Brain microvascular endothelial cell (primary cell): Measurements from ENCODE around the gene C16orf92.

Experiments used
- DNase-seq: peaks from one replicate; pipeline ENCODE4 v3.0.0-alpha.2; 2020
- H3K27ac ChIP-seq: fragments of 250-450 bp; sonication (Bioruptor Pico); 2 replicates; pipeline ENCODE4 v1.5.1; 2020; ENCODE audit warnings: mild to moderate bottlenecking, moderate library complexity
- H3K27me3 ChIP-seq: fragments of 250-450 bp; sonication (Bioruptor Pico); replicated peaks from 2 replicates; pipeline ENCODE4 v1.5.1; 2020; ENCODE audit warnings: mild to moderate bottlenecking
- H3K36me3 ChIP-seq: fragments of 250-450 bp; sonication (Bioruptor Pico); replicated peaks from 2 replicates; pipeline ENCODE4 v1.5.1; 2020; ENCODE audit warnings: mild to moderate bottlenecking
- H3K4me3 ChIP-seq: 2 replicates; pipeline ENCODE4 v1.5.1; 2011; ENCODE audit warnings: low read depth, mild to moderate bottlenecking, control low read depth, low read length, moderate library complexity
- in situ Hi-C: cut with HindIII; loops from 2 replicates; pipeline ENCODE4 v1.10.0; 2017; ENCODE audit warnings: low sequenced_read_pairs, low pct_ligation_motif_present
- TF ChIP-seq, protein P1 (sequence below): IDR thresholded peaks from 2 replicates; pipeline ENCODE4 v1.5.1; 2011; ENCODE audit warnings: low read depth, mild to moderate bottlenecking, moderate library complexity, low read length, control low read depth, inconsistent platforms; ENCODE audit errors: missing control alignments

The C16orf92 gene

DNA sequence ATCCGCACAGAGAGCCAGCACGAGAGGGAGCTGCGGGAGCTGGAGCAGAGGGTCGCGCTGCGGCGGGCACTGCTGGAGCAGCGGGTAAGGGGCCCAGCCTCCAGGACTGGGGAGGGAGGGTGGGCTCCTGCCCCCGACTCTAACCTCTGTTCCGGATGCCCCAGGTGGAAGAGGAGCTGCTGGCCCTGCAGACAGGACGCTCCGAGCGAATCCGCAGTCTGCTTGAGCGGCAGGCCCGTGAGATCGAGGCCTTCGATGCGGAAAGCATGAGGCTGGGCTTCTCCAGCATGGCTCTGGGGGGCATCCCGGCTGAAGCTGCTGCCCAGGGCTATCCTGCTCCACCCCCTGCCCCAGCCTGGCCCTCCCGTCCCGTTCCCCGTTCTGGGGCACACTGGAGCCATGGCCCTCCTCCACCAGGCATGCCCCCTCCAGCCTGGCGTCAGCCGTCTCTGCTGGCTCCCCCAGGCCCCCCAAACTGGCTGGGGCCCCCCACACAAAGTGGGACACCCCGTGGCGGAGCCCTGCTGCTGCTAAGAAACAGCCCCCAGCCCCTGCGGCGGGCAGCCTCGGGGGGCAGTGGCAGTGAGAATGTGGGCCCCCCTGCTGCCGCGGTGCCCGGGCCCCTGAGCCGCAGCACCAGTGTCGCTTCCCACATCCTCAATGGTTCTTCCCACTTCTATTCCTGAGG is 32.0 kb upstream of the C16orf92 start:
- no peaks in the 10 kb centered on the region for H3K27me3 ChIP-seq
- in situ Hi-C loops, result no loop called here
- TF ChIP-seq, protein P1, sequence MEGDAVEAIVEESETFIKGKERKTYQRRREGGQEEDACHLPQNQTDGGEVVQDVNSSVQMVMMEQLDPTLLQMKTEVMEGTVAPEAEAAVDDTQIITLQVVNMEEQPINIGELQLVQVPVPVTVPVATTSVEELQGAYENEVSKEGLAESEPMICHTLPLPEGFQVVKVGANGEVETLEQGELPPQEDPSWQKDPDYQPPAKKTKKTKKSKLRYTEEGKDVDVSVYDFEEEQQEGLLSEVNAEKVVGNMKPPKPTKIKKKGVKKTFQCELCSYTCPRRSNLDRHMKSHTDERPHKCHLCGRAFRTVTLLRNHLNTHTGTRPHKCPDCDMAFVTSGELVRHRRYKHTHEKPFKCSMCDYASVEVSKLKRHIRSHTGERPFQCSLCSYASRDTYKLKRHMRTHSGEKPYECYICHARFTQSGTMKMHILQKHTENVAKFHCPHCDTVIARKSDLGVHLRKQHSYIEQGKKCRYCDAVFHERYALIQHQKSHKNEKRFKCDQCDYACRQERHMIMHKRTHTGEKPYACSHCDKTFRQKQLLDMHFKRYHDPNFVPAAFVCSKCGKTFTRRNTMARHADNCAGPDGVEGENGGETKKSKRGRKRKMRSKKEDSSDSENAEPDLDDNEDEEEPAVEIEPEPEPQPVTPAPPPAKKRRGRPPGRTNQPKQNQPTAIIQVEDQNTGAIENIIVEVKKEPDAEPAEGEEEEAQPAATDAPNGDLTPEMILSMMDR, result no peak
- H3K36me3 ChIP-seq, result peaks cover 69% of the 10 kb centered on the region
- no peak for DNase-seq
- no peak overlapping the region for H3K27ac ChIP-seq
- H3K4me3 ChIP-seq, result no peak overlapping the region

DNA sequence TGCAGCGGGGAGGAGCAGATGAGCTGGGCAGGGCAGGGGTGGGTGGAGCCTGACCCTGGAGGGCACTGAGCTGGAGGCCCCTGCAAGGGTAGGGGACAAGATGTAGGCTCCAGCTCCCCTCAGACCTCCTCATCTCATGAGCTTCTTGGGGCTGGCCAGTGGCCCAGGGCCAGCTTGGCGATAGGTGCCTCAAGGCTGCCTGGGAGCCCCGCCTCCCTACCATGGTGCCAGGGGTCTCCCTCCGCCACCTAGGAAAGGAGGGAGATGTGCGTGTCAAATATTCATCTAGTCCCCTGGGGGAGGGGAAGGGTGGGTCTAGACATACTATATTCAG is 31.5 kb upstream of the C16orf92 start:
- Histone ChIP-seq H3K36me3 (peaks cover 64% of the 10 kb centered on the region), H3K4me3 (no peak overlapping the region), H3K27me3 (no peaks in the 10 kb centered on the region), H3K27ac (no peak overlapping the region)
- in situ Hi-C loops, result no loop called here
- DNase-seq, result no peak
- TF ChIP-seq, protein P1, result no peak

DNA sequence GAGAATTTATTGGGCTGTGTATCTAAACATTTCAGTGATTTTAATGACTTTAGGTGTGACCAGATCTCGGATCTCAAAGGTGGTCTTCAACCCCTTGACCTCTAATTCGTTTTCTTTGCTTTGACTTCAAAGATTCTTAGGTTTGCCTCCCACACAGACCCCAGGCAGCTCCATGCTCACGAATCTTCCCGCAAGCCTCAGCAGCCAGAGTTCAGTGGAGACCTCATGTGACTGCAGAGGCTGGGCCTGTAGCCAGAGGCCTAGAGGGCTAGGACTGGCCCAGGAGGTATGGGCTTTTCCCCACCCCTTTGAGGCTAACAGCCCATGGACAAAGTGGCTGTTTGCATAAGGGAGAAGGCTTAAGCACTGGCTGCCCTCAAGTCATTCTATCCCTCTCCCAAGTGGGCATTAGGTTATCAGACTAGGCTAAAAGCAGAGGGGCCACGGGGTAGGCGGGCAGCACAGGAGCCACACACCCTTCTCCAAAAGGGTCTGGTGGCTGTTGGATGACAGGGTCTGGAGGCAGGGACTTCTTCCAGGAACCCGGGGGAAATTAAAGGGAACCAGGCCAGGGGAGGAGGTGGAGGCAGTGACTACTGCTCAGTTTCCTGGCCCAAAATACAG is 30.5 kb upstream of the C16orf92 start:
- no peak for DNase-seq
- Histone ChIP-seq H3K27me3 (no peaks in the 10 kb centered on the region), H3K27ac (no peak overlapping the region), H3K36me3 (peaks cover 55% of the 10 kb centered on the region), H3K4me3 (no peak overlapping the region)
- TF ChIP-seq, protein P1, result no peak
- in situ Hi-C loops, result no loop called here

DNA sequence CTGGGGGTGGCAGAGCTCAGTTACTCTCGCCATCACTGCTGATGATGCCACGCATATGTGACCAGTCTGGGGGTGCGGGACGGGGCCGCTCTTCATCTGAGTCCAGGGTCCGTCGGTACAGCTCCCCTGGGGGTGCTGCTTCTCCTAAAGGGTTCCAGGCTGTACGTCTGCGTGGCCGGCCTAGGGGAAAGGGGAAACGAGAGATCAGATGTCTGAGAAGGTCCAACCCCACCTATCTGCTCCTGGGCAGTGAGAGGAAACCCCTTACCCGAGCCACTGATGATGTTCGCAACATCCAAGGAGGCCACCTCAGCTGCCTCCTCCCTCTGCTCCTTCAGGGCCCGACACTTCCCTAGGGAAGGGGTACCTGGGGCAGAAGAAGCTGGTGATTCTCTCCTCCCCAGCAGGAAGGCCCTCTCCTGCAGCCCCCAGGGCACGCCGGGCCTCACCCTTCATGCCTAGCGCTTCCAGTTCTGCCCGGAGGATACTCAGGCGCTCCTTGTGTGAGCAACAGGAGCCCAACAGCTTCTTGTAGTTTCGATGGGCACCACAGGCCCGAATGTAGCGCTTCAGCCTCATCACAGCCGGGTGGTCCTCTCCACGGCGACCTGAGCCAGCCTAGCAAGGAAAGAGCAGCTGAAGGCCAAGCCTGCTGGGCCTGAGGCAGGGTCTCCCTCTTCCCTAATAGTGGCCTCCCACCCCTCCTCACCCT is 29.7 kb upstream of the C16orf92 start:
- no peak for DNase-seq
- Histone ChIP-seq H3K36me3 (peaks cover 46% of the 10 kb centered on the region), H3K27ac (no peak overlapping the region), H3K4me3 (no peak overlapping the region), H3K27me3 (no peaks in the 10 kb centered on the region)
- in situ Hi-C loops, result no loop called here
- TF ChIP-seq, protein P1, result no peak

DNA sequence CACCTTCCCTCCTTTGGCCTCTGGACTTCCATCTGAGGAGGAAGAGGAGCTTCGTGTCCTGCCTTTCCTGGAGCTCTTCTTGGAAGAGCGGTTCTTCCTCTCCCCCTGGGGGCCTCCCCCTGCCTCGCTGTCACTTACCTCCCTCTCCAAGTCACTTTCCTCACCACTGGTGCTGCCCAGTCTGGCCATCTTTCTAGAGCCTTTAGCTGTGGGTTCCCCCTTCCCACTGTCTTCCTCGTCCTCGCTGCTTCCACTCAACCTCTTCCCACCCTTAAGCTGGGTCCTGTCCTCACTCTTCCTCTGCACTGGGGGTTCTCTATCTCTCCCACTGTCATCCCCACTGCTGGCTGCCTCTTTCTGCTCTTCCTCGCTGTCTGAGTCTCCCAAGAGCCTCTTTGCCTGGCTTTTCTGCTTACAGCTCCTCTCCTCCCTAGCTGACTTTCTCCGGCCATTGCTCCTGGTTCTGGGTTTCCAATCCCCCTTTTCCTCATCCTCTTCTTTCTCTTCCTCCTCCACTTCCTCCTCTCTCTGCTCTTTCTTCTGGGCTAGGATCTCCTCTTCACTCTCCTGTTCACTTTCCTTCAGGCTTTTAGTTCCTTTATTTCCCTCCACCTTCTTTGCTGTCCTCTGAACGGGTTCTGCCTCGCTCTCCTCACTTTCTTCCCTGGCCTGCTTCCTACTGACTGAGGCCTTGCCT is 28.9 kb upstream of the C16orf92 start:
- no peak overlapping the region for H3K4me3 ChIP-seq
- H3K27me3 ChIP-seq, result no peaks in the 10 kb centered on the region
- no peak for DNase-seq
- peaks cover 41% of the 10 kb centered on the region for H3K36me3 ChIP-seq
- no peak overlapping the region for H3K27ac ChIP-seq
- TF ChIP-seq, protein P1, result no peak
- in situ Hi-C loops, result no loop called here
